ENCODE data around the gene FOXN3.

The FOXN3 gene

DNA sequence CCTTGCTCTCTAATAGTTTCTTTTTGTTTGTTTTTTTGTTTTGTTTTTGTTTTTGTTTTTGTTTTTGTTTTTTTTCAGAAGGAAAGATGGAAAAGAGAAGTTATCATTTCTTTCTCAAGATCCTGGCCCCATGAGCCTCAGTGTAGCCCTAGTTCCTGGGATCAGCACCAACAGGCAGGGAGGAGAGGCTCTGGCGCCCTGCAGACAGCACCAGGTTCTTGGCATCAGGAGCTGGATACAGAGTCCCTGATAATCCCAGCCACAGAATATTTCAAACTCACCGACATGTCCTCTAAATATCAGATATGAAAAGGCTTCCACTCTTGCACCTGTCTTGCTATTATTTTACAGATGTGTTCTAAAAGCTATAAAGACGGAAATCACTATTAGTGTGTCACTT, 52.7 kb downstream of the FOXN3 start:
- FAIRE-seq: no peak

GRCh38 chr14:89360277-89360676, 56.8 kb downstream of the FOXN3 start:
- no peak for DNase-seq (ENCODE audit: insufficient read length, low spot score)
- TF ChIP-seq POLR2A (IDR thresholded peaks at IDR 0.05; ENCODE audit: low read depth, low read length): no peak
- FAIRE-seq: no peak

More for the DNA sequence above, 52.7 kb downstream of the FOXN3 start:
- TF ChIP-seq POLR2A (IDR thresholded peaks at IDR 0.05; ENCODE audit: low read depth, low read length): no peak
- no peak for DNase-seq (ENCODE audit: insufficient read length, low spot score)

GRCh38 chr14:89359477-89360222, 57.4 kb downstream of the FOXN3 start:
- FAIRE-seq: no peak
- TF ChIP-seq POLR2A (IDR thresholded peaks at IDR 0.05; ENCODE audit: low read depth, low read length): no peak
- DNase-seq (ENCODE audit: insufficient read length, low spot score): no peak

- no peak for FAIRE-seq
- TF ChIP-seq POLR2A (IDR thresholded peaks at IDR 0.05; ENCODE audit: low read depth, low read length): no peak
- no peak for DNase-seq (ENCODE audit: insufficient read length, low spot score)
Measured at GRCh38 chr14:89357655-89358297, 59.3 kb downstream of the FOXN3 start.

GRCh38 chr14:89356927-89357326, 60.1 kb downstream of the FOXN3 start:
- DNase-seq (ENCODE audit: insufficient read length, low spot score) (no peak), FAIRE-seq (no peak)
- no peak for TF ChIP-seq POLR2A (IDR thresholded peaks at IDR 0.05; ENCODE audit: low read depth, low read length)

GRCh38 chr14:89356496-89356895, 60.5 kb downstream of the FOXN3 start:
- DNase-seq (ENCODE audit: insufficient read length, low spot score) (no peak), FAIRE-seq (no peak)
- TF ChIP-seq POLR2A (IDR thresholded peaks at IDR 0.05; ENCODE audit: low read depth, low read length): no peak

- FAIRE-seq (no peak), DNase-seq (ENCODE audit: insufficient read length, low spot score) (no peak)
- TF ChIP-seq POLR2A (IDR thresholded peaks at IDR 0.05; ENCODE audit: low read depth, low read length): no peak
Measured at GRCh38 chr14:89353766-89354113, 63.3 kb downstream of the FOXN3 start.

GRCh38 chr14:89352976-89353765, 63.9 kb downstream of the FOXN3 start:
- FAIRE-seq: no peak
- no peak for TF ChIP-seq POLR2A (IDR thresholded peaks at IDR 0.05; ENCODE audit: low read depth, low read length)
- DNase-seq (ENCODE audit: insufficient read length, low spot score): no peak

DNA sequence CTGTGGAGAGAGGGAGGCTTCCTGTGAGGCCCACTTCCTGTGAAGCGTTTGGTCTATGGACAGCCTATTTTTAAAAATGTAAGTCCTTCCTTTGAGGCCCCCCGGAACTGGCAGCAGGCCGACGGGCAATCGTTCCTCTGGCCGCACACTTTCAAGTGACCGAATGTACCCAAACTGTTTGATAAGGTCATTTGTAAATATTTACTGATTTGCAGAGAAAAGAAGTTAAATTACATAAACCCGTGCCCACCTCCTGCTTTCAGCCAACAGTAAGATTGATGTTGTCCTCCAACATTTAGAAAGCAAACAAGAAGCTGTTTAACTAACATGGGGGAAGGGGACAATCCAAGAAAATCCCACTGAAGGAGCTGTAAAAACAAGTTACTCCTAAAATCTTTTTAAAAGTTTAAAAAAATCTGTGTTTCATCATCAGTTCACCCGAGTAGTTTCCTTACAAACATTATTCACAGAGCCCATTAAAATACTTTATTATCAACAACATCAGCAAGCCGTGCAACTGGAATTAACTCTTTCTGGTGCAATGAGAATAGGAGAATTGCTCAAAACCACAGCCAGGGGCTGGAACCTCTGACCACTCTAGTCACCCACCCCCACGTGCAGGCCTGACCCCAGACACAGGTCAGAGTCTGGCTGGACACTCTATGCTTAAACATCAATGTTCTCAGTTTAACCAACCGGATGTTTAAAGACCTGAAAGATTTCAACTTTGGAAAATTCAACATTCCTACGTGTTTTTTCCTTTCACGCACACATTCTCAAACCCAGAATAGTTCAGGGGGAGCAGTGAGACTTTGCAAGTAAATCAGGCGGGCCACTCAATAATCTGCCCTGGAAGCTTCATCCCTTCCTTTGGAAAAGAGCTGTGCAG, 65.3 kb downstream of the FOXN3 start:
- FAIRE-seq (no peak), DNase-seq (ENCODE audit: insufficient read length, low spot score) (no peak)
- no peak for TF ChIP-seq POLR2A (IDR thresholded peaks at IDR 0.05; ENCODE audit: low read depth, low read length)

GRCh38 chr14:89351221-89351515, 65.9 kb downstream of the FOXN3 start:
- no peak for TF ChIP-seq POLR2A (IDR thresholded peaks at IDR 0.05; ENCODE audit: low read depth, low read length)
- DNase-seq (ENCODE audit: insufficient read length, low spot score): no peak
- FAIRE-seq: no peak

- TF ChIP-seq POLR2A (IDR thresholded peaks at IDR 0.05; ENCODE audit: low read depth, low read length): no peak
- no peak for DNase-seq (ENCODE audit: insufficient read length, low spot score)
- FAIRE-seq: no peak
Measured at GRCh38 chr14:89350152-89350551, 66.9 kb downstream of the FOXN3 start.

- FAIRE-seq (no peak), DNase-seq (ENCODE audit: insufficient read length, low spot score) (no peak)
- TF ChIP-seq POLR2A (IDR thresholded peaks at IDR 0.05; ENCODE audit: low read depth, low read length): no peak
Measured at GRCh38 chr14:89349171-89350008, 67.6 kb downstream of the FOXN3 start.

- TF ChIP-seq POLR2A (IDR thresholded peaks at IDR 0.05; ENCODE audit: low read depth, low read length): no peak
- FAIRE-seq: no peak
- DNase-seq (ENCODE audit: insufficient read length, low spot score): no peak
Measured at GRCh38 chr14:89348722-89349121, 68.3 kb downstream of the FOXN3 start.
